Measurements from ENCODE around the gene SMCHD1.

- TF ChIP-seq CTCF (IDR thresholded peaks at IDR 0.05 in 2 of 3, conservative IDR thresholded peaks at IDR 0.05 in 1 of 3; ENCODE audit: borderline replicate concordance in 1 of 3, insufficient read depth in 1 of 3, low read depth in 2 of 3, low read length in 2 of 3) = no peak
- no peak for TF ChIP-seq EZH2phosphoT487 (IDR thresholded peaks at IDR 0.05; ENCODE audit: borderline replicate concordance)
- TF ChIP-seq EZH2 (IDR thresholded peaks at IDR 0.05) = no peak
- no peak for TF ChIP-seq TCF7L2 (IDR thresholded peaks at IDR 0.05; ENCODE audit: borderline replicate concordance, extremely low read depth, insufficient read depth, insufficient read length)
- TF ChIP-seq REST (IDR thresholded peaks at IDR 0.05; ENCODE audit: low read depth) = no peak
- TF ChIP-seq POLR2A (IDR thresholded peaks at IDR 0.05; ENCODE audit: borderline replicate concordance, extremely low read depth, insufficient read depth, insufficient read length) = no peak
- no peak for TF ChIP-seq EGR1 (IDR thresholded peaks at IDR 0.05; ENCODE audit: low read depth)
- no peak for TF ChIP-seq CEBPB (IDR thresholded peaks at IDR 0.05; ENCODE audit: low read depth)
- no peak for TF ChIP-seq MAX (IDR thresholded peaks at IDR 0.05)
- no peak for TF ChIP-seq RAD21 (IDR thresholded peaks at IDR 0.05; ENCODE audit: low read depth)
- TF ChIP-seq ELF1 (IDR thresholded peaks at IDR 0.05; ENCODE audit: borderline replicate concordance, low read depth) = no peak
Observed at GRCh38 chr18:2681993-2682603, 26.6 kb downstream of the SMCHD1 start.
